Neural progenitor cell (in vitro differentiated cells): ENCODE results near the gene GNAQ.

Source experiments
- EZH2 ChIP-seq: fragments of 200-600 bp; sonication (generic); IDR thresholded peaks from 2 replicates; pipeline ENCODE4 v1.6.1; 2017; ENCODE audit warnings: antibody characterized with exemption, mild to moderate bottlenecking, moderate library complexity
- TF ChIP-seq, protein P1 (sequence below): fragments of 200-600 bp; sonication (generic); IDR thresholded peaks from 2 replicates; pipeline ENCODE4 v1.5.1; 2017; ENCODE audit warnings: antibody characterized with exemption, mild to moderate bottlenecking

DNA sequence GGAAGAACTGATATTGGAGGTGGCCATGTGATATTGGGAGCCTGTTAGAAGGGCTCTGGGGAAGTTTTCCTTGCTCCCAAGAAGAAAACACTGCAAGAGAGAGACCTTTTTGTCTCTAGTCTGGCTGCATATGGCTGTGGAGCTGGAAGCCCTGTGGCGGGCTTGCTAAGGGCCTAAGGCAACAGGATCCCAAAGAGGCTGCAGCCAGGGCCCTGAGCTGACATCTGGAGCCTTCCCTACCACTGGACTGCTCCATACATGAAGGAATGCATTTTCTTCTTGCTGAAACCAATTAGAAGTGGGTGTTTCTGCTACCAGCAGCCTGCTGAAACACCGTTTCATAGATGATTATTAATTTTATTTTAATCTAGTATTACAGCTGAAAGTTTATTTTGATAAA, 42.2 kb downstream of the GNAQ start:
- TF ChIP-seq, protein P1, sequence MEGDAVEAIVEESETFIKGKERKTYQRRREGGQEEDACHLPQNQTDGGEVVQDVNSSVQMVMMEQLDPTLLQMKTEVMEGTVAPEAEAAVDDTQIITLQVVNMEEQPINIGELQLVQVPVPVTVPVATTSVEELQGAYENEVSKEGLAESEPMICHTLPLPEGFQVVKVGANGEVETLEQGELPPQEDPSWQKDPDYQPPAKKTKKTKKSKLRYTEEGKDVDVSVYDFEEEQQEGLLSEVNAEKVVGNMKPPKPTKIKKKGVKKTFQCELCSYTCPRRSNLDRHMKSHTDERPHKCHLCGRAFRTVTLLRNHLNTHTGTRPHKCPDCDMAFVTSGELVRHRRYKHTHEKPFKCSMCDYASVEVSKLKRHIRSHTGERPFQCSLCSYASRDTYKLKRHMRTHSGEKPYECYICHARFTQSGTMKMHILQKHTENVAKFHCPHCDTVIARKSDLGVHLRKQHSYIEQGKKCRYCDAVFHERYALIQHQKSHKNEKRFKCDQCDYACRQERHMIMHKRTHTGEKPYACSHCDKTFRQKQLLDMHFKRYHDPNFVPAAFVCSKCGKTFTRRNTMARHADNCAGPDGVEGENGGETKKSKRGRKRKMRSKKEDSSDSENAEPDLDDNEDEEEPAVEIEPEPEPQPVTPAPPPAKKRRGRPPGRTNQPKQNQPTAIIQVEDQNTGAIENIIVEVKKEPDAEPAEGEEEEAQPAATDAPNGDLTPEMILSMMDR: no peak
- TF ChIP-seq EZH2: no peak
